SK-N-SH treated with all-trans-retinoic acid at 6 μM for 48 hours (cell line): ENCODE measurements around the gene HIF1AN.

Experiments used
- ATAC-seq: fragments of 200-7000 bp; cut with Tn5 transposase; 3 replicates; pipeline ENCODE4 v1.9.1; 2020; ENCODE audit warnings: mild to moderate bottlenecking, moderate library complexity
- ARNTL ChIP-seq: fragments of 450-650 bp; formaldehyde crosslinking; IDR thresholded peaks from 2 replicates; pipeline ENCODE4 v1.5.0; 2020; ENCODE audit warnings: low read depth, mild to moderate bottlenecking, moderate library complexity, borderline replicate concordance
- BACH2 ChIP-seq: fragments of 250-450 bp; sonication (Bioruptor Pico); IDR thresholded peaks from 2 replicates; pipeline ENCODE4 v1.9.0; 2021; ENCODE audit warnings: mild to moderate bottlenecking, borderline replicate concordance
- CREB5 ChIP-seq: fragments of 250-450 bp; sonication (Bioruptor Pico); IDR thresholded peaks from 2 replicates; pipeline ENCODE4 v1.5.1; 2020; ENCODE audit warnings: low read depth, mild to moderate bottlenecking, moderate library complexity
- CSDC2 ChIP-seq: fragments of 250-450 bp; sonication (Bioruptor Pico); IDR thresholded peaks from 2 replicates; pipeline ENCODE4 v1.5.0; 2020; ENCODE audit warnings: mild to moderate bottlenecking, moderate library complexity
- CSRNP3 ChIP-seq: fragments of 250-450 bp; sonication (Bioruptor Pico); IDR thresholded peaks from 2 replicates; pipeline ENCODE4 v1.5.1; 2021; ENCODE audit warnings: mild to moderate bottlenecking, moderate library complexity
- ESRRG ChIP-seq: fragments of 250-450 bp; sonication (Bioruptor Pico); IDR thresholded peaks from 2 replicates; pipeline ENCODE4 v1.6.1; 2021; ENCODE audit warnings: mild to moderate bottlenecking
- ISL1 ChIP-seq: fragments of 250-450 bp; sonication (Bioruptor Pico); IDR thresholded peaks from 2 replicates; pipeline ENCODE4 v2.1.2; 2022; ENCODE audit warnings: mild to moderate bottlenecking, moderate library complexity
- OSR1 ChIP-seq: fragments of 250-450 bp; sonication (Bioruptor Pico); IDR thresholded peaks from 2 replicates; pipeline ENCODE4 v1.8.0; 2022; ENCODE audit warnings: moderate library complexity, mild to moderate bottlenecking, inconsistent platforms
- PATZ1 ChIP-seq: fragments of 250-450 bp; sonication (Bioruptor Pico); IDR thresholded peaks from 2 replicates; pipeline ENCODE4 v1.8.0; 2020; ENCODE audit warnings: mild to moderate bottlenecking, moderate library complexity, borderline replicate concordance
- POU6F1 ChIP-seq: fragments of 250-450 bp; sonication (Bioruptor Pico); IDR thresholded peaks from 2 replicates; pipeline ENCODE4 v1.8.0; 2021; ENCODE audit warnings: low read depth, mild to moderate bottlenecking, moderate library complexity, borderline replicate concordance
- RARB ChIP-seq: fragments of 250-450 bp; sonication (Bioruptor Pico); IDR thresholded peaks from 2 replicates; pipeline ENCODE4 v1.8.0; 2021; ENCODE audit warnings: mild to moderate bottlenecking, moderate library complexity
- SNAI2 ChIP-seq: fragments of 250-450 bp; sonication (Bioruptor Pico); IDR thresholded peaks from 2 replicates; pipeline ENCODE4 v1.5.0; 2020; ENCODE audit warnings: mild to moderate bottlenecking, moderate library complexity
- TCF4 ChIP-seq: fragments of 250-450 bp; sonication (Bioruptor Pico); IDR thresholded peaks from 2 replicates; pipeline ENCODE4 v1.8.0; 2021; ENCODE audit warnings: mild to moderate bottlenecking, moderate library complexity, borderline replicate concordance
- TOX ChIP-seq: fragments of 250-450 bp; sonication (Bioruptor Pico); IDR thresholded peaks from 2 replicates; pipeline ENCODE4 v1.8.0; 2021; ENCODE audit warnings: mild to moderate bottlenecking, moderate library complexity, borderline replicate concordance
- TSHZ2 ChIP-seq: fragments of 250-450 bp; sonication (Bioruptor Pico); IDR thresholded peaks from 2 replicates; pipeline ENCODE4 v1.5.0; 2020; ENCODE audit warnings: mild to moderate bottlenecking, moderate library complexity
- ZC3H10 ChIP-seq: fragments of 250-450 bp; sonication (Bioruptor Pico); IDR thresholded peaks from 2 replicates; pipeline ENCODE4 v1.5.1; 2021; ENCODE audit warnings: mild to moderate bottlenecking, moderate library complexity
- ZFP3 ChIP-seq: fragments of 250-450 bp; sonication (Bioruptor Pico); IDR thresholded peaks from 2 replicates; pipeline ENCODE4 v1.5.0; 2020; ENCODE audit warnings: mild to moderate bottlenecking, moderate library complexity
- ZFP30 ChIP-seq: fragments of 450-650 bp; formaldehyde crosslinking; IDR thresholded peaks from 2 replicates; pipeline ENCODE4 v1.5.0; 2022; ENCODE audit warnings: mild to moderate bottlenecking, moderate library complexity
- ZNF565 ChIP-seq: fragments of 450-650 bp; formaldehyde crosslinking; conservative IDR thresholded peaks from 2 replicates; pipeline ENCODE4 v1.5.0; 2020; ENCODE audit warnings: low read depth, mild to moderate bottlenecking, moderate library complexity
- ZNF70 ChIP-seq: fragments of 450-650 bp; formaldehyde crosslinking; IDR thresholded peaks from 2 replicates; pipeline ENCODE4 v1.5.0; 2020; ENCODE audit warnings: mild to moderate bottlenecking, moderate library complexity
- ZNF8 ChIP-seq: fragments of 450-650 bp; formaldehyde crosslinking; IDR thresholded peaks from 2 replicates; pipeline ENCODE4 v1.5.0; 2020; ENCODE audit warnings: mild to moderate bottlenecking, moderate library complexity

Gene HIF1AN

GRCh38 chr10:100568912-100569311, 33.2 kb downstream of the HIF1AN start:
- ATAC-seq: no peak
- TF ChIP-seq CSDC2 (CRISPR knock-in tag): no peak
- no peak for TF ChIP-seq ZNF70
- no peak for TF ChIP-seq PATZ1 (CRISPR knock-in tag)
- TF ChIP-seq TOX: no peak
- TF ChIP-seq ZFP3 (CRISPR knock-in tag): no peak
- TF ChIP-seq CREB5 (CRISPR knock-in tag): no peak
- no peak for TF ChIP-seq TCF4 (CRISPR knock-in tag)
- no peak for TF ChIP-seq ZNF565 (CRISPR knock-in tag)
- TF ChIP-seq TSHZ2 (CRISPR knock-in tag): no peak
- TF ChIP-seq ARNTL (CRISPR knock-in tag): no peak
- no peak for TF ChIP-seq POU6F1 (CRISPR knock-in tag)
- no peak for TF ChIP-seq CSRNP3 (CRISPR knock-in tag)
- TF ChIP-seq ZNF8 (CRISPR knock-in tag): no peak
- TF ChIP-seq ZFP30 (CRISPR knock-in tag): no peak
- no peak for TF ChIP-seq ZC3H10 (CRISPR knock-in tag)
- TF ChIP-seq ESRRG (CRISPR knock-in tag): no peak
- TF ChIP-seq, all 23 proteins: peak for 0

GRCh38 chr10:100569687-100570481, 34.1 kb downstream of the HIF1AN start:
- ATAC-seq: no peak
- no peak for TF ChIP-seq SNAI2 (CRISPR knock-in tag)

- no peak for ATAC-seq
- TF ChIP-seq ZNF565 (CRISPR knock-in tag) (no peak), PATZ1 (CRISPR knock-in tag) (no peak), BACH2 (CRISPR knock-in tag) (no peak), RARB (CRISPR knock-in tag) (no peak), ESRRG (CRISPR knock-in tag) (no peak), ZFP30 (CRISPR knock-in tag) (no peak), TCF4 (CRISPR knock-in tag) (no peak), CREB5 (CRISPR knock-in tag) (no peak), OSR1 (CRISPR knock-in tag) (no peak), ZFP3 (CRISPR knock-in tag) (no peak), SNAI2 (CRISPR knock-in tag) (no peak), ZC3H10 (CRISPR knock-in tag) (no peak), CSRNP3 (CRISPR knock-in tag) (no peak), ISL1 (no peak), CSDC2 (CRISPR knock-in tag) (no peak), ARNTL (CRISPR knock-in tag) (no peak)
Measured at GRCh38 chr10:100570506-100570905, 34.8 kb downstream of the HIF1AN start.
